ENCODE data around the gene PACSIN2. TPM values are rescaled to one million over a fixed set of nuclear protein-coding genes. Genes with fewer than 3 reads are reported as not detected.

PACSIN2 gene
- total and polyA plus RNA-seq, 10 of the 15 experiments (the other 5 are each of a cell fraction or from before 2014, with no cell fraction given), result 0.93 to 78.7 (median 46.8) TPM

- TF ChIP-seq PAX5 (IDR thresholded peaks at IDR 0.05; ENCODE audit: borderline replicate concordance, low read depth, low read length) (peak; percentile 31; the same call in 1 of the 2 replicates), SUPT20H (IDR thresholded peaks at IDR 0.05; ENCODE audit: borderline replicate concordance, control insufficient read depth, low read depth, low read length) (no peak), SMC3 (IDR thresholded peaks at IDR 0.05; ENCODE audit: borderline replicate concordance, low read length) (peak; percentile 84; the same call in 1 of the 2 replicates), HDAC2 (IDR thresholded peaks at IDR 0.05) (no peak), ZNF384 (IDR thresholded peaks at IDR 0.05; ENCODE audit: borderline replicate concordance, low read depth, low read length) (no peak), DPF2 (IDR thresholded peaks at IDR 0.05) (no peak), NR2F1 (conservative IDR thresholded peaks at IDR 0.05) (no peak), CBX5 (IDR thresholded peaks at IDR 0.05; ENCODE audit: low read depth) (no peak), RCOR1 (conservative IDR thresholded peaks at IDR 0.05; ENCODE audit: low read depth, low read length) (no peak), MAX (IDR thresholded peaks at IDR 0.05; ENCODE audit: low read depth, low read length) (no peak), ZBTB4 (CRISPR knock-in tag; IDR thresholded peaks at IDR 0.05) (no peak), KDM1A (IDR thresholded peaks at IDR 0.05; ENCODE audit: borderline replicate concordance) (no peak), E2F8 (IDR thresholded peaks at IDR 0.05; ENCODE audit: low read depth, partially characterized antibody) (no peak), SIX5 (IDR thresholded peaks at IDR 0.05; ENCODE audit: low read depth, low read length, severe bottlenecking) (peak; percentile 17), CHD2 (IDR thresholded peaks at IDR 0.05; ENCODE audit: borderline replicate concordance, low read depth, low read length) (no peak), REST (IDR thresholded peaks at IDR 0.05; ENCODE audit: low read depth, low read length) (no peak), FOS (IDR thresholded peaks at IDR 0.05; ENCODE audit: borderline replicate concordance, extremely low read depth, insufficient read length) (no peak), TCF3 (IDR thresholded peaks at IDR 0.05; ENCODE audit: borderline replicate concordance, insufficient read depth, low read depth, low read length) (0 out of 2 replicates have a peak, but pooled peaks have one; percentile 49)
Measured at GRCh38 chr22:42967933-42968332, 47.0 kb downstream of the PACSIN2 start (continued).

Data from GM12878 (cell line).